DMS 273 treated with DMSO at 0.1 percent for 48 hours (cell line): ENCODE data around the gene STX18.

Experiments used
- DNase-seq: peaks from one replicate; lab custom pipeline; 2025; lab: John Stamatoyannopoulos, UW

Gene STX18

GRCh38 chr4:4418676-4419390, 123.0 kb downstream of the STX18 start:
- no peak for DNase-seq

GRCh38 chr4:4417886-4418285, 124.0 kb downstream of the STX18 start:
- no peak for DNase-seq

GRCh38 chr4:4416981-4417380, 124.9 kb downstream of the STX18 start:
- no peak for DNase-seq

- DNase-seq = no peak
Observed at GRCh38 chr4:4415806-4416805, 125.7 kb downstream of the STX18 start.

- no peak for DNase-seq
Observed at GRCh38 chr4:4415107-4415805, 126.6 kb downstream of the STX18 start.

- DNase-seq = no peak
Observed at GRCh38 chr4:4413806-4414205, 128.0 kb downstream of the STX18 start.

- DNase-seq = no peak
Observed at GRCh38 chr4:4413373-4413725, 128.5 kb downstream of the STX18 start.

GRCh38 chr4:4412641-4413372, 129.0 kb downstream of the STX18 start:
- DNase-seq = no peak

- no peak for DNase-seq
Observed at GRCh38 chr4:4411906-4412305, 129.9 kb downstream of the STX18 start.

- DNase-seq = no peak
Observed at GRCh38 chr4:4410271-4410670, 131.6 kb downstream of the STX18 start.

GRCh38 chr4:4409416-4410115, 132.3 kb downstream of the STX18 start:
- no peak for DNase-seq

GRCh38 chr4:4408576-4409335, 133.1 kb downstream of the STX18 start:
- no peak for DNase-seq

- no peak for DNase-seq
Observed at GRCh38 chr4:4408132-4408523, 133.7 kb downstream of the STX18 start.

GRCh38 chr4:4407299-4408131, 134.3 kb downstream of the STX18 start:
- no peak for DNase-seq

- no peak for DNase-seq
Observed at GRCh38 chr4:4406455-4407298, 135.2 kb downstream of the STX18 start.

- DNase-seq = no peak
Observed at GRCh38 chr4:4405358-4405962, 136.4 kb downstream of the STX18 start.

- DNase-seq = no peak
Observed at GRCh38 chr4:4402966-4403365, 138.9 kb downstream of the STX18 start.

- DNase-seq = no peak
Observed at GRCh38 chr4:4401036-4401435, 140.8 kb downstream of the STX18 start.
